Kidney (tissue), 14 donors: Measurements from ENCODE around the gene PLCB1. TPM values are rescaled to one million over a fixed set of nuclear protein-coding genes. Genes with fewer than 3 reads are reported as not detected.
"Not testable (repeated sequence)": the region's sequence is repeated elsewhere in the genome, so short reads cannot be mapped to it uniquely, and the experiment has no call there.

Experiments
- DNase-seq, 5 donors: peaks; one replicate each; pipeline ENCODE4 v3.0.0-alpha.2; 2013 to 2020
- FAIRE-seq: peaks from 2 replicates; lab custom pipeline; 2012; peaks lifted over from hg19 to GRCh38; lab: Jason Lieb, UNC
- H3K27ac ChIP-seq, 2 donors: one replicate each; pipeline ENCODE4 v1.7.0; 2013; ENCODE audit warnings: low read depth in 2 of 2, low read length in 2 of 2, inconsistent platforms in 1 of 2
- H3K27me3 ChIP-seq: one replicate; pipeline ENCODE4 v1.7.1; 2013; ENCODE audit warnings: low read length, inconsistent platforms; ENCODE audit not compliant: control insufficient read depth, insufficient read depth
- H3K36me3 ChIP-seq, 3 donors: one replicate each; pipeline versions ENCODE4 v1.7.0 to v1.7.1; 2013; ENCODE audit warnings: low read length in 3 of 3, control low read depth in 1 of 3, inconsistent platforms in 1 of 3; ENCODE audit not compliant: insufficient read depth in 3 of 3, control insufficient read depth in 2 of 3
- H3K4me1 ChIP-seq, 3 donors: one replicate each; pipeline versions ENCODE4 v1.7.0 to v1.7.1; 2013; ENCODE audit warnings: low read length in 3 of 3, inconsistent platforms in 1 of 3, low read depth in 1 of 3; ENCODE audit not compliant: control insufficient read depth in 2 of 3, insufficient read depth in 2 of 3
- H3K4me3 ChIP-seq, 3 donors: one replicate each; pipeline versions ENCODE4 v1.7.0 to v1.8.1; 2013; ENCODE audit warnings: low read length in 3 of 3, control low read depth in 1 of 3, inconsistent platforms in 1 of 3
- H3K9ac ChIP-seq, 3 donors: one replicate each; pipeline versions ENCODE4 v1.7.0 to v1.7.1; 2013; ENCODE audit warnings: low read length in 3 of 3, control low read depth in 1 of 3, inconsistent platforms in 1 of 3
- H3K9me3 ChIP-seq, 3 donors: one replicate each; pipeline versions ENCODE4 v1.7.0 to v1.7.1; 2013; ENCODE audit warnings: low read length in 3 of 3, control low read depth in 1 of 3, inconsistent platforms in 1 of 3; ENCODE audit not compliant: control insufficient read depth in 2 of 3, insufficient read depth in 1 of 3
- intact Hi-C: fragments of 100-400 bp; cut with DNase I; formaldehyde crosslinking; loops from one replicate; pipeline ENCODE4 v1.11.1; 2022
- polyA plus RNA-seq: library from polyadenylated mRNA; stranded (reverse); fragments of 350-450 nt; fragmentation: Illumina TruSeq; extraction: RNeasy Lipid Tissue Mini Kit (QIAGEN cat#74804); gene quantifications from one replicate; pipeline ENCODE4 v1.2.3, GENCODE V29; 2014; ENCODE audit warnings: low read depth, low replicate concordance; ENCODE audit not compliant: insufficient read depth
- total RNA-seq: library from RNA; stranded (reverse); fragmentation: NEBNext Ultra II Directional; extraction: Animal tissue kit (Norgen Biotek cat#: 25700); gene quantifications from one replicate; pipeline ENCODE4 v1.2.1, GENCODE V29; 2021
- TF ChIP-seq, protein P1 (sequence below): IDR thresholded peaks from 3 replicates; pipeline ENCODE4 v1.5.1; 2012; ENCODE audit warnings: mild to moderate bottlenecking, moderate library complexity, borderline replicate concordance; ENCODE audit not compliant: insufficient read depth; ENCODE audit errors: extremely low read depth
- donor health status: control.
- donor health status: control.
- donor health status: control.
- donor health status: control.
- donor health status: control.
- donor health status: DM: yes; HTN: yes; CAD: no.
- donor health status: Normal renal cell carcinoma (clear cell type).

PLCB1 gene
- total and polyA plus RNA-seq, 2 donors from 2014 or later: 9.4 to 107 TPM

GRCh38 chr20:8815208-8815607, 683.1 kb downstream of the PLCB1 start:
- no peaks in the 10 kb centered on the region for H3K27me3 ChIP-seq
- intact Hi-C loops: no loop called here

DNA sequence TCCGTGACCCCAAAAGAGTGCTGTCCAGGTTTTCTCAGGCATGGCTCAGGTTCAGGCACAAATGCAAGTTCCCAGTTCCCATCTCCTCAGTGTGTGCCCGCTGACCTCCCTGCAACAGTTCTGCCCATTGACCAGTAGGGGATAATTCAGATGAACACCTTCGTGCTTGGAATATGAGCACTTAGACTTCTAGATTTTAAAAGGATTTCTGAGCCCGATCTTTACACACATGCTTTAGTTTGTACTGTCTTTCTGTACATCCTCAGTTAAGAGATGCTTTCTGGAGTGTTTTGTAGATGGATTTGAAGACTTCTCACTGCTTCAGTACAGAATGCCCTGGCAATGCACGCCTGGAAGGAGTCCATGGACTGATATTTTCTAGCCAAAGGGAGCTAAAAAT, 697.2 kb downstream of the PLCB1 start:
- Histone ChIP-seq H3K9ac (no peak overlapping the region), H3K27ac (no peak overlapping the region), H3K9me3 (no peaks in the 10 kb centered on the region), H3K4me3 (no peak overlapping the region), H3K4me1 (no peaks in the 10 kb centered on the region), H3K27me3 (no peaks in the 10 kb centered on the region), H3K36me3 (no peaks in the 10 kb centered on the region)
- intact Hi-C loops: no loop called here
- TF ChIP-seq, protein P1, sequence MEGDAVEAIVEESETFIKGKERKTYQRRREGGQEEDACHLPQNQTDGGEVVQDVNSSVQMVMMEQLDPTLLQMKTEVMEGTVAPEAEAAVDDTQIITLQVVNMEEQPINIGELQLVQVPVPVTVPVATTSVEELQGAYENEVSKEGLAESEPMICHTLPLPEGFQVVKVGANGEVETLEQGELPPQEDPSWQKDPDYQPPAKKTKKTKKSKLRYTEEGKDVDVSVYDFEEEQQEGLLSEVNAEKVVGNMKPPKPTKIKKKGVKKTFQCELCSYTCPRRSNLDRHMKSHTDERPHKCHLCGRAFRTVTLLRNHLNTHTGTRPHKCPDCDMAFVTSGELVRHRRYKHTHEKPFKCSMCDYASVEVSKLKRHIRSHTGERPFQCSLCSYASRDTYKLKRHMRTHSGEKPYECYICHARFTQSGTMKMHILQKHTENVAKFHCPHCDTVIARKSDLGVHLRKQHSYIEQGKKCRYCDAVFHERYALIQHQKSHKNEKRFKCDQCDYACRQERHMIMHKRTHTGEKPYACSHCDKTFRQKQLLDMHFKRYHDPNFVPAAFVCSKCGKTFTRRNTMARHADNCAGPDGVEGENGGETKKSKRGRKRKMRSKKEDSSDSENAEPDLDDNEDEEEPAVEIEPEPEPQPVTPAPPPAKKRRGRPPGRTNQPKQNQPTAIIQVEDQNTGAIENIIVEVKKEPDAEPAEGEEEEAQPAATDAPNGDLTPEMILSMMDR: no peak
- DNase-seq (no peak), FAIRE-seq (no peak)

More at GRCh38 chr20:8815208-8815607, 683.1 kb downstream of the PLCB1 start:
- Histone ChIP-seq H3K27ac (no peak overlapping the region), H3K9me3 (no peaks in the 10 kb centered on the region), H3K4me1 (peaks cover 0 to 3% (median 0%) of the 10 kb centered on the region in 3 donors), H3K36me3 (no peaks in the 10 kb centered on the region), H3K4me3 (no peak overlapping the region), H3K9ac (no peak overlapping the region)
- FAIRE-seq: no peak
- no peak for DNase-seq
- TF ChIP-seq, protein P1: no peak

DNA sequence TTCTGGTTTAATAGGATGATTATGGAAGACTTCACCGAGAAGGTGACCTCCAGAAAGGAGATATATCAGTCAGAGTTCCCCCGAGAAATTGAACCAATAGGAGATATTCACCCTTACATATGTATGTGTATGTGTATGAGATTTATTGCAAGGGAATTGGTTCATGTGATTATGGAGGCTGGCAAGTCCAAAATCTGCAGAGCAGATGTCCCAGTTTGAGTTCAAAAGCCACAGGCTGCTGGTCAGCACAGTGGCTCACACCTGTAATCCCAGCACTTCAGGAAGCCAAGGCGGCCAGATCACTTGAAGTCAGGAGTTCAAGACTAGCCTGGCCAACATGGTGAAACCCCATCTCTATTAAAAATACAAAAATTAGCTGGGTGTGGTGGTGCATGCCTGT, 702.2 kb downstream of the PLCB1 start:
- H3K4me1 ChIP-seq, H3K27me3 ChIP-seq, H3K36me3 ChIP-seq, intact Hi-C loops, FAIRE-seq, H3K9ac ChIP-seq, H3K4me3 ChIP-seq, DNase-seq, H3K27ac ChIP-seq, H3K9me3 ChIP-seq: not testable (repeated sequence)

DNA sequence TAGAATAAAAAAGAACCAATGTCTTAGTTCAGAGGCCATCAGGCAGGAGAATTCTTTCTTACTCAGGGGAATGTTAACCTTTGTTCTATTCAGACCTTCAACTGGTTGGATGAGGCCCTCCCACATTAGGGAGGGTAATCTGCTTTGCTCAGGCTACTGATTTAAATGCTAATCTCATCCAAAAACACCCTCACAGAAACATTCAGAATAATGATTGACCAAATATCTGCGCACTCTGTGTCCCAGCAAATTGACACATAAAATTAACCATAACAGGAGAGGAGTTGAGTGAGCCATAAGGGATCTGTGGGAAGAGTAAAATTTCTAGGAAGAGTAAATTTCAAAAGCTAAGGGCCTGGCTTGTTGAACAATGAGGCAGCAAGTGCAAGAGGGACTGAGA, 702.8 kb downstream of the PLCB1 start:
- intact Hi-C loops: no loop called here
- DNase-seq: no peak
- Histone ChIP-seq H3K36me3 (no peaks in the 10 kb centered on the region), H3K9ac (no peak overlapping the region), H3K27me3 (no peaks in the 10 kb centered on the region), H3K4me1 (no peaks in the 10 kb centered on the region), H3K4me3 (no peak overlapping the region), H3K9me3 (no peaks in the 10 kb centered on the region), H3K27ac (no peak overlapping the region)
- TF ChIP-seq, protein P1: no peak
- no peak for FAIRE-seq
